Gastrocnemius medialis (tissue), 4 donors: Measurements from ENCODE around the gene PLXNC1. TPM values are rescaled to one million over a fixed set of nuclear protein-coding genes. Genes with fewer than 3 reads are reported as not detected.
A peak's percentile ranks its signal among the peaks of the same experiment; 100 is the strongest.

Source experiments
- ATAC-seq, 2 donors: fragments of 150-250 bp; one replicate each; pipeline ENCODE4 v1.9.1; 2016
- DNase-seq, 2 donors: peaks; one replicate each; pipeline ENCODE4 v3.0.0-alpha.2; 2019
- H3K27ac ChIP-seq, 4 donors: fragments of 200-600 bp; sonication (generic); 1 replicate in 1 of 4; 2 replicates in 3 of 4; pipeline ENCODE4 v1.5.1; 2016 to 2018; ENCODE audit warnings: mild to moderate bottlenecking in 2 of 4, moderate library complexity in 1 of 4
- H3K27me3 ChIP-seq, 3 donors: fragments of 200-600 bp; sonication (generic) in 2 of 3; 1 replicate in 1 of 3; 2 replicates in 2 of 3; pipeline versions ENCODE4 v1.5.1 to v1.6.0; 2016 to 2019; ENCODE audit warnings: mild to moderate bottlenecking in 1 of 3, moderate library complexity in 1 of 3
- H3K36me3 ChIP-seq, 2 donors: fragments of 200-600 bp; sonication (generic) in 1 of 2; one replicate each; pipeline ENCODE4 v1.5.1; 2017 to 2018
- H3K4me1 ChIP-seq, 2 donors: fragments of 200-600 bp; sonication (generic) in 1 of 2; one replicate each; pipeline ENCODE4 v1.5.1; 2016 to 2017; ENCODE audit warnings: mild to moderate bottlenecking in 2 of 2
- H3K4me3 ChIP-seq, 4 donors: fragments of 200-600 bp; sonication (generic) in 3 of 4; 1 replicate in 1 of 4; 2 replicates in 3 of 4; pipeline ENCODE4 v1.5.1; 2016 to 2019; ENCODE audit warnings: mild to moderate bottlenecking in 2 of 4
- H3K9me3 ChIP-seq, 3 donors: fragments of 200-600 bp; sonication (generic) in 2 of 3; 1 replicate in 1 of 3; 2 replicates in 2 of 3; pipeline ENCODE4 v1.5.1; 2016 to 2019
- CTCF ChIP-seq, 5 experiments: fragments of 450-650 bp in 3 of 5; fragments of 200-600 bp in 2 of 5; sonication (generic) in 2 of 5; IDR thresholded peaks in 4 of 5; conservative IDR thresholded peaks in 1 of 5; 1 replicate in 4 of 5; 2 replicates in 1 of 5; pipeline ENCODE4 v1.5.1; 2016 to 2019; ENCODE audit warnings: antibody characterized with exemption in 5 of 5, mild to moderate bottlenecking in 3 of 5, moderate library complexity in 3 of 5
- POLR2A ChIP-seq, 2 donors: fragments of 450-650 bp; IDR thresholded peaks; one replicate each; pipeline ENCODE4 v1.6.1; 2017; ENCODE audit warnings: antibody characterized with exemption in 2 of 2, mild to moderate bottlenecking in 2 of 2, moderate library complexity in 2 of 2
- in situ Hi-C, 4 donors: fragments of 200-750 bp; cut with MboI; loops; one replicate each; pipeline versions ENCODE4 v1.15.0 to v1.8.0; 2017; ENCODE audit warnings: low sequenced_read_pairs in 4 of 4
- intact Hi-C: fragments of 100-400 bp; cut with DNase I; formaldehyde crosslinking; loops from one replicate; pipeline ENCODE4 v1.15.1; 2023; ENCODE audit warnings: low total_unique reads
- total RNA-seq, 4 donors: library from RNA; depleted of rRNA; stranded (reverse); fragments of >200 nt; gene quantifications; one replicate each; pipeline versions ENCODE4 v1.1.0 to v1.2.3, GENCODE V29; 2016

Gene PLXNC1
- total RNA-seq, 4 donors from 2014 or later, result 0.62 to 2.2 (median 1.2) TPM

DNA sequence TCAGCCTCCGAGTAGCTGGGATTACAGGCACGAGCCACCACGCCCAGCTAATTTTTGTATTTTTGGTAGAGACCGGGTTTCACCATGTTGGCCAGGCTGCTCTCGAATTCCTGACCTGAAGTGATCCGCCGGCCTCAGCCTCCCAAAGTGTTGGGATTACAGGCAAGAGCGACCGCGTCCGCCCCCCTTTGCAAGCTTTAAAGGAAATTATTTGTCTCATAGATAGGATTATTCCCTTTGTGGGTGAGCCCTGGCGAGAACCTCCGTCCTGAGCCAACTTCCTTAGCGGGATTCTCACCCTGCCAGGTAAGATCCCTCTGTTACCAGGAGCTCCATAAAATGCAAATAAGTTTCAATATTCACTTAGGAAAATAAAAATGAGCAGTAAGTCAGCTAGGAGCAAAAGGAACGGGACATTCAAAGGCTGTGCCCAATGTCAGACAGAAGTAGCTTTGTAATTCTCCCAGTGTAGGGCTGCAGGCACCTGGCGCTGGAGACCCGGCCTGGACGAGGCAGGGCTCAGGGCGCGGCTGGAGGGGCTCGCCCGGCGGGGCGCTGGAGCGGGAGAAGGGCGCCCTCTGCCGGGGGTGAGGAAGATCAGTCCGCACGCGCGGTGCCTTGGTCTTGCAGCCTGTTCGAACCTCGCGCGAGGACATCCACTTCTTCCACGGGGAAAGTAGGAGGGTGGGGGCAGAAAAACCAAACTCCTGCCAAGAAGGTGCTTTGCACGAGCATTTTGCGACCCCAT lies 47.2 kb upstream of the PLXNC1 start:
- peak overlapping the region; percentile 58 to 78 (median 70) for H3K4me3 ChIP-seq
- in situ Hi-C loops, result loop anchor here (5.0 to 25.0 kb wide), 5 partner anchors 534 to 1114 kb away; no protein-coding TSS in a partner anchor

DNA sequence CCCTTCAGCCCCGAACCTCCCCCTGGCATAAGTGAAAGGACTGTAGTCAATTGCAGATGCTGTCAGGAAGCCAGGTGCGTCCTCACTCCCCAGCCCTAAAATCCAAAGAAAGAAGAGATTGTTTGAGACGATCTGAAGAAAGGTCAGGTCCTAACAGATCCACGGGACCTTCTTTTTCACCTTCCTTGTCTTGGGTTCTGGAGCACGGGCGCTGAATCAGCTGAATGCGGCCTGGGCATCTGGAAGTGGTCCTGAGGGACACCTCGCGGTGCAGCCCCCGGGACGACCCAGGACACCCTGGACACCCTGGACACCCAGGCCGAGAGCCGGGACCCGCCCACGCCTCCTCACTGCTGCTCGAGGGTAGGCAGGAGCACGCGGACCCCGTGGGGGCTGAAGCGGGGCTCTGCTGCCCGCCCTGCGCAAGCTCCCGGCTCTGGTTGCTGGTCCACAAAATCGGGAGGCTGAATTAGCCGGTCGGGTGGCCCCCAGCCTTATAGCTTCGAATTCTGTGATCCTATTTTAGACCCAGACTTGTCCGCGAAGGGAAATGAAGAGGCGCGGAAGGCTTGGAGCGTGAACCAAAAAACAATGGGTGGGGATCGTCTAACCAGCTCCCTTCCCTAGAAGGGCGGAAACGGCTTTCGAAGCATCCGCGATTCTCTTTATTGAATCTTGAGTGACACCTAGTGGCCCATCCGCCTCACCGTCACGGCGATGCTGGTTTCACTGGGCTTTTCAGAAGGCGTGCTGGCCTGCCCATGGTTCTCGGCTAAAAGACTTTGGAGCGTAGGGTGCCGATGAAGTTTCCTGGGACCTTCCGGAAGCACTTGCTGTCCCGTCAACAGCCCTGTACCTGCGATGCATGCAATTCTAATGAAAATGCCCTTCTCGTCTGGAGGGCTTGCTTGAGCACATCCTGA lies 46.4 kb upstream of the PLXNC1 start:
- TF ChIP-seq CTCF (IDR thresholded peaks at IDR 0.05 in 4 of 5, conservative IDR thresholded peaks at IDR 0.05 in 1 of 5) (peak; percentile 72 to 86 (median 83)), POLR2A (IDR thresholded peaks at IDR 0.05) (no peak)
- Histone ChIP-seq H3K27ac (peak overlapping the region in 1 of 4 donors; percentile 32), H3K4me1 (peaks cover 15 to 20% of the 10 kb centered on the region in 2 donors), H3K4me3 (peak overlapping the region; percentile 58 to 78 (median 70)), H3K36me3 (no peaks in the 10 kb centered on the region), H3K27me3 (peaks cover 0 to 4% (median 0%) of the 10 kb centered on the region in 3 donors), H3K9me3 (no peaks in the 10 kb centered on the region)
- in situ Hi-C loops (loop anchor here (5.0 to 25.0 kb wide), 5 partner anchors 535 to 1115 kb away; no protein-coding TSS in a partner anchor), intact Hi-C loops (loop anchor here (1.0 to 5.0 kb wide), 7 partner anchors 55 to 599 kb away; partner anchors contain the start of gene CRADD)
- ATAC-seq, result peak; percentile 69 to 90
- DNase-seq, result peak; percentile 65 to 75

More for the DNA sequence above, 47.2 kb upstream of the PLXNC1 start:
- peak; percentile 90 to 98 (median 93) for TF ChIP-seq CTCF (IDR thresholded peaks at IDR 0.05 in 4 of 5, conservative IDR thresholded peaks at IDR 0.05 in 1 of 5)
- no peak for TF ChIP-seq POLR2A (IDR thresholded peaks at IDR 0.05)
- peaks cover 15 to 20% of the 10 kb centered on the region in 2 donors for H3K4me1 ChIP-seq
- no peak overlapping the region for H3K27ac ChIP-seq
- no peaks in the 10 kb centered on the region for H3K9me3 ChIP-seq
- intact Hi-C loops, result loop anchor here (1.0 to 5.0 kb wide), 5 partner anchors 54 to 532 kb away; partner anchors contain the start of gene CRADD
- peaks cover 0 to 2% (median 0%) of the 10 kb centered on the region in 3 donors for H3K27me3 ChIP-seq
- ATAC-seq, result peak; percentile 53 to 66
- H3K36me3 ChIP-seq, result no peaks in the 10 kb centered on the region
- peak; percentile 46 to 60 for DNase-seq

- in situ Hi-C loops, result loop anchor here (5.0 to 25.0 kb wide), 5 partner anchors 537 to 1117 kb away; no protein-coding TSS in a partner anchor
- ATAC-seq, result no peak
- no peak for TF ChIP-seq POLR2A (IDR thresholded peaks at IDR 0.05)
- no peak for TF ChIP-seq CTCF (IDR thresholded peaks at IDR 0.05 in 4 of 5, conservative IDR thresholded peaks at IDR 0.05 in 1 of 5)
- no peak for DNase-seq
- H3K36me3 ChIP-seq, result no peaks in the 10 kb centered on the region
- no peak overlapping the region for H3K27ac ChIP-seq
- H3K27me3 ChIP-seq, result peaks cover 0 to 4% (median 0%) of the 10 kb centered on the region in 3 donors
- peaks cover 15 to 20% of the 10 kb centered on the region in 2 donors for H3K4me1 ChIP-seq
- H3K4me3 ChIP-seq, result no peak overlapping the region
- H3K9me3 ChIP-seq, result no peaks in the 10 kb centered on the region
- intact Hi-C loops, result loop anchor here (2.0 to 5.0 kb wide), 3 partner anchors 57 to 601 kb away; no protein-coding TSS in a partner anchor
These were observed 44.4 kb upstream of the PLXNC1 start for GRCh38 chr12:94103986-94104385.

GRCh38 chr12:94107910-94108309 lies 40.5 kb upstream of the PLXNC1 start:
- Histone ChIP-seq H3K9me3 (no peaks in the 10 kb centered on the region), H3K27ac (no peak overlapping the region), H3K4me3 (no peak overlapping the region), H3K4me1 (no peaks in the 10 kb centered on the region), H3K27me3 (peaks cover 0 to 4% (median 0%) of the 10 kb centered on the region in 3 donors), H3K36me3 (no peaks in the 10 kb centered on the region)
- ATAC-seq (no peak), DNase-seq (no peak)
- in situ Hi-C loops, result loop anchor here in 3 of 4 donors (25.0 kb wide), 1 partner anchor 1121 kb away; no protein-coding TSS in a partner anchor
- intact Hi-C loops, result no loop called here
- TF ChIP-seq POLR2A (IDR thresholded peaks at IDR 0.05), result no peak
- no peak for TF ChIP-seq CTCF (IDR thresholded peaks at IDR 0.05 in 4 of 5, conservative IDR thresholded peaks at IDR 0.05 in 1 of 5)
